BLaER1 treated with 17β-estradiol and CSF1 and Interleukin-3, amounts not matched to agents 10 nM and 100 nM (cell line): ENCODE measurements around the gene NPRL2.
A peak's percentile ranks its signal among the peaks of the same experiment; 100 is the strongest.

Source experiments
- H3K27ac ChIP-seq, 11 experiments: shearing (Covaris generic); formaldehyde crosslinking; 2 replicates each; pipeline ENCODE4 v1.8.1; 2022
- H3K27me3 ChIP-seq, 11 experiments: shearing (Covaris generic); formaldehyde crosslinking; 2 replicates each; pipeline ENCODE4 v1.8.1; 2022
- H3K36me3 ChIP-seq, 11 experiments: shearing (Covaris generic); formaldehyde crosslinking; 2 replicates each; pipeline ENCODE4 v1.8.1; 2022
- H3K4me1 ChIP-seq, 10 experiments: shearing (Covaris generic); formaldehyde crosslinking; 2 replicates each; pipeline ENCODE4 v1.8.1; 2022
- H3K4me2 ChIP-seq, 11 experiments: shearing (Covaris generic); formaldehyde crosslinking; 2 replicates each; pipeline ENCODE4 v1.8.1; 2022
- H3K4me3 ChIP-seq, 10 experiments: shearing (Covaris generic); formaldehyde crosslinking; 2 replicates each; pipeline ENCODE4 v1.8.1; 2022
- H3K9ac ChIP-seq, 11 experiments: shearing (Covaris generic); formaldehyde crosslinking; 2 replicates each; pipeline ENCODE4 v1.8.1; 2022
- H3K9me3 ChIP-seq, 11 experiments: shearing (Covaris generic); formaldehyde crosslinking; replicated peaks in 1 of 11; 2 replicates each; pipeline ENCODE4 v1.8.1; 2022
- H4K20me1 ChIP-seq, 11 experiments: shearing (Covaris generic); formaldehyde crosslinking; 2 replicates each; pipeline ENCODE4 v1.8.1; 2022
- Cebpa-rat ChIP-seq, 11 experiments: shearing (Covaris generic); IDR thresholded peaks; 2 replicates each; pipeline ENCODE4 v1.8.1; 2022

The NPRL2 gene

GRCh38 chr3:50365080-50365841 is 14.7 kb upstream of the NPRL2 start:
- Histone ChIP-seq H3K27ac (peak overlapping the region in 9 of 11 experiments; percentile 47 to 78 (median 66); a peak in 17 of 22 replicates), H3K4me3 (peak overlapping the region; percentile 53 to 74 (median 62)), H3K27me3 (no peaks in the 10 kb centered on the region), H3K9me3 (no peaks in the 10 kb centered on the region), H3K4me2 (peak overlapping the region; percentile 86 to 97 (median 92)), H3K9ac (peak overlapping the region; percentile 46 to 78 (median 74); a peak in 21 of 22 replicates), H3K4me1 (peaks cover 11 to 48% (median 35%) of the 10 kb centered on the region in 10 experiments; a peak in 19 of 20 replicates), H4K20me1 (no peaks in the 10 kb centered on the region), H3K36me3 (no peaks in the 10 kb centered on the region)
- TF ChIP-seq Cebpa-rat (IDR thresholded peaks at IDR 0.05): no peak

GRCh38 chr3:50364573-50365079 is 14.1 kb upstream of the NPRL2 start:
- peak overlapping the region; percentile 86 to 96 (median 92) for H3K4me2 ChIP-seq
- H3K27me3 ChIP-seq: no peaks in the 10 kb centered on the region
- no peak for TF ChIP-seq Cebpa-rat (IDR thresholded peaks at IDR 0.05)
- H3K4me3 ChIP-seq: peak overlapping the region; percentile 53 to 74 (median 62)
- no peaks in the 10 kb centered on the region for H3K36me3 ChIP-seq
- H3K9ac ChIP-seq: peak overlapping the region; percentile 33 to 77 (median 65); a peak in 18 of 22 replicates
- peak overlapping the region in 4 of 11 experiments; percentile 21 to 51 (median 43); a peak in 4 of 22 replicates for H3K27ac ChIP-seq
- H3K4me1 ChIP-seq: peaks cover 11 to 50% (median 37%) of the 10 kb centered on the region in 10 experiments; a peak in 19 of 20 replicates
- H3K9me3 ChIP-seq: no peaks in the 10 kb centered on the region
- no peaks in the 10 kb centered on the region for H4K20me1 ChIP-seq

- peaks cover 40 to 44% (median 43%) of the 10 kb centered on the region in 11 experiments for H4K20me1 ChIP-seq
- H3K27me3 ChIP-seq: no peaks in the 10 kb centered on the region
- peaks cover 44 to 62% (median 58%) of the 10 kb centered on the region in 10 experiments for H3K4me1 ChIP-seq
- H3K27ac ChIP-seq: peak overlapping the region in 3 of 11 experiments; percentile 15 to 96 (median 47); a peak in 6 of 22 replicates
- no peaks in the 10 kb centered on the region for H3K9me3 ChIP-seq
- peaks cover 23 to 37% (median 28%) of the 10 kb centered on the region in 11 experiments for H3K36me3 ChIP-seq
- H3K4me3 ChIP-seq: peak overlapping the region in 4 of 10 experiments; percentile 72 to 82 (median 78); a peak in 5 of 20 replicates
- no peak for TF ChIP-seq Cebpa-rat (IDR thresholded peaks at IDR 0.05)
- H3K9ac ChIP-seq: peak overlapping the region in 3 of 11 experiments; percentile 16 to 92 (median 91); a peak in 2 of 22 replicates
- H3K4me2 ChIP-seq: peak overlapping the region; percentile 29 to 100 (median 55); a peak in 18 of 22 replicates
These were observed 9.2 kb upstream of the NPRL2 start for GRCh38 chr3:50359760-50360110.

- Histone ChIP-seq H3K4me2 (peak within 1 kb of the TSS; percentile 92 to 100 (median 99)), H3K9ac (peak within 1 kb of the TSS; percentile 91 to 99 (median 93)), H3K4me1 (peaks cover 44 to 59% (median 53%) of the 10 kb centered on the region in 10 experiments), H3K4me3 (peak within 1 kb of the TSS; percentile 72 to 96 (median 82)), H3K27ac (peak within 1 kb of the TSS; percentile 84 to 96 (median 91)), H3K36me3 (peaks cover 29 to 43% (median 34%) of the 10 kb centered on the region in 11 experiments), H4K20me1 (peaks cover 46 to 50% (median 49%) of the 10 kb centered on the region in 11 experiments), H3K27me3 (no peaks in the 10 kb centered on the region), H3K9me3 (no peaks in the 10 kb centered on the region)
- TF ChIP-seq Cebpa-rat (IDR thresholded peaks at IDR 0.05): no peak
These were observed 8.6 kb upstream of the NPRL2 start, which contains the start of gene TMEM115 for GRCh38 chr3:50358911-50359759. TSS of gene TMEM115 (minus strand) at chr3:50359521. CDS start at chr3:50359063, 458 bp downstream.

- Histone ChIP-seq H3K27me3 (no peaks in the 10 kb centered on the region), H3K4me1 (peaks cover 42 to 64% (median 55%) of the 10 kb centered on the region in 10 experiments), H3K9me3 (no peaks in the 10 kb centered on the region), H3K36me3 (peaks cover 36 to 50% (median 41%) of the 10 kb centered on the region in 11 experiments), H3K27ac (peak overlapping the region; percentile 84 to 96 (median 91)), H3K4me2 (peak overlapping the region; percentile 92 to 100 (median 99)), H3K4me3 (peak overlapping the region; percentile 72 to 96 (median 82)), H3K9ac (peak overlapping the region; percentile 91 to 99 (median 93)), H4K20me1 (peaks cover 53 to 57% (median 56%) of the 10 kb centered on the region in 11 experiments)
- TF ChIP-seq Cebpa-rat (IDR thresholded peaks at IDR 0.05): no peak
These were observed 7.9 kb upstream of the NPRL2 start for GRCh38 chr3:50358355-50358910.

GRCh38 chr3:50357481-50357880 is 6.9 kb upstream of the NPRL2 start:
- Histone ChIP-seq H3K9ac (peak overlapping the region; percentile 91 to 99 (median 93)), H3K9me3 (no peaks in the 10 kb centered on the region), H3K36me3 (peaks cover 42 to 60% (median 51%) of the 10 kb centered on the region in 11 experiments), H3K4me1 (peaks cover 42 to 73% (median 61%) of the 10 kb centered on the region in 10 experiments), H3K27ac (peak overlapping the region in 9 of 11 experiments; percentile 6 to 96 (median 47); a peak in 14 of 22 replicates), H3K4me3 (peak overlapping the region; percentile 72 to 96 (median 82)), H3K4me2 (peak overlapping the region; percentile 92 to 100 (median 99)), H3K27me3 (no peaks in the 10 kb centered on the region), H4K20me1 (peaks cover 59 to 67% (median 65%) of the 10 kb centered on the region in 11 experiments)
- no peak for TF ChIP-seq Cebpa-rat (IDR thresholded peaks at IDR 0.05)

- Histone ChIP-seq H3K4me2 (peak overlapping the region; percentile 92 to 100 (median 99)), H3K9me3 (no peaks in the 10 kb centered on the region), H3K9ac (peak overlapping the region; percentile 91 to 99 (median 93); a peak in 20 of 22 replicates), H3K27ac (peak overlapping the region in 5 of 11 experiments; percentile 8 to 96 (median 91); a peak in 5 of 22 replicates), H4K20me1 (peaks cover 60 to 76% (median 74%) of the 10 kb centered on the region in 11 experiments), H3K4me1 (peaks cover 40 to 74% (median 67%) of the 10 kb centered on the region in 10 experiments), H3K4me3 (peak overlapping the region; percentile 72 to 96 (median 82)), H3K36me3 (peaks cover 42 to 69% (median 58%) of the 10 kb centered on the region in 11 experiments), H3K27me3 (no peaks in the 10 kb centered on the region)
- TF ChIP-seq Cebpa-rat (IDR thresholded peaks at IDR 0.05): no peak
These were observed 6.0 kb upstream of the NPRL2 start for GRCh38 chr3:50356553-50356952.
